GM10266 (cell line): ENCODE results near the gene OPCML.

ENCODE experiments used
- DNase-seq: peaks from one replicate; pipeline ENCODE4 v3.0.0; 2012; ENCODE audit errors: extremely low spot score
- CTCF ChIP-seq: IDR thresholded peaks from 2 replicates; pipeline ENCODE4 v1.5.1; 2012; ENCODE audit warnings: mild to moderate bottlenecking, low read depth; ENCODE audit not compliant: control insufficient read depth, insufficient read depth; ENCODE audit errors: missing control alignments

OPCML gene

DNA sequence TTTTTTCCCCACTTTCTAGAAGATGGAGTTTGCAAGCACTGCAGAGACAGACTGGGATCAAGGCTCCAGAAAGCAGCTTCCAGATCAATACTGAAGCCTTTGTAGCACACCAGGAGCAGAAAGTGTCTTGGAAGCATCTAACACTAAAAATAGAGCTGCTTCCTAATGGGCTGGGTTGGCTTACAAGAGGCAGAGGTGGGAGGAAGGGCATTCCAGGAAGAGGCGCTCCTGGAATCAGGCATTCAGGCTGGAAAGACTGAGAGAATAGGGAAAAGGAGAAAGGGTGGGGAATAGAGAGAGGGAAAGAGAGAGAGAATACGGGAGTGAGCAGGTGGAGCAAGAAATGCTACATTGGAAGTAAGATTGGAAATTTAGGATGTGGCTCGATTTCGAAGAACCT is 395.9 kb downstream of the OPCML start:
- no peak for TF ChIP-seq CTCF
- no peak for DNase-seq

DNA sequence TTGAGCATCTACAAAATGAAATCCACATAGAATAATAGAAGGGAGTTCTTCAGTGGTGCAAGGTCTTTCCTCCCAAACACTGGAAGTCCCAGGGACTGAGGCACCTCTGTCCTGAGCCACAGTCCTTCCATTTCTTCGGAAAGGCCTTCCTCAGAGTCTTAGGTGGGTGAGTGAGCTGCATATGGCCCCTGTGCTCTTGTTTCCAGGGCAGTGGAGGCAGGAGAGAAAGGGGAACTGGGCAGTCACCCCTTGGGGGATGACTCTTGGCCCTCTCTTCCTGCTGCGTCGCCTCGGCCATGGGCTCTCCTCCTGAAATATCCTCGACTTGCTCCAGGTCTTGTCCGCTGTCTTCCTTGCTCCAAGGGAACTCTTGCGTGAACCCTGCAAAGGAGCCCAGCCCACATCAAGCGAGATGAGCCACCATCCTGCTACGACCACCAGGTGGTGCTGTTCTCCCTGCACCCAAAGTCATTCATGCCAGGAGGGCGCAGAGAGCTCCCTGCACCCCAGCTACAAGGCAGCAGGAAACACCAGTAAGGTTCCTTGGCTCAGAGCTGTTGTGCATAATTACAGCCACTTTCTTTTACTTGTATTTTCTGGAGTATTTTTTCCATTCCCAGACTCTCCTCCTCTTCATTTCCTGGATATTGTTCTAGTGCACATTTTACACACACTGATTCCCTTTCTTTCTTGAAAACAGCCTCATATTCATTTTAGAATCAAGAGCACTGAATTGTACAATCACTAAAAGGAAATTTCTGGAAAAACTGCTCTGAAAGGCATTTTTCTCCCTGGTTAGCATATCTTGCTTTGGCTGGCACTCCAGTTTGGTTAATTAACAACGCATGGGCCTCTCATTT is 397.8 kb downstream of the OPCML start:
- TF ChIP-seq CTCF = peak; percentile 86
- peak; percentile 67 for DNase-seq

DNA sequence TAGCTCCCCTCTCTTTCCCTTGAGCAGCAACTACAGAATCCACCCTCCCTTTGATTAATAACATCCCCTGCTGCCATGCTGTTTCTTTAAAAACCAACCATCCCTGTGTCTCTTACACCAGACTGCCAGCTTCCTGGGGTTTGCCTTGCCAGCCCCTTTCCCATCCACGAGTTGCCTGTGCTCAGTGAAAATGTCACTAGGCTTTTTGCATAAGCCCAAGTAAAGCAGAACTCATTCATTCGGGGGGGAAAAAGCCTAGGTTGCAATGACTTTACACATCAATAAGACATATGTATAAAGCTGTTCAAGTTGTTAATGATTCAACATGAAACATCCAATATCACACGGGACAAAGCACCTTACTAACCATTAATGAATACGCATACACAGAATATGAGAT is 398.7 kb downstream of the OPCML start:
- no peak for TF ChIP-seq CTCF
- no peak for DNase-seq

DNA sequence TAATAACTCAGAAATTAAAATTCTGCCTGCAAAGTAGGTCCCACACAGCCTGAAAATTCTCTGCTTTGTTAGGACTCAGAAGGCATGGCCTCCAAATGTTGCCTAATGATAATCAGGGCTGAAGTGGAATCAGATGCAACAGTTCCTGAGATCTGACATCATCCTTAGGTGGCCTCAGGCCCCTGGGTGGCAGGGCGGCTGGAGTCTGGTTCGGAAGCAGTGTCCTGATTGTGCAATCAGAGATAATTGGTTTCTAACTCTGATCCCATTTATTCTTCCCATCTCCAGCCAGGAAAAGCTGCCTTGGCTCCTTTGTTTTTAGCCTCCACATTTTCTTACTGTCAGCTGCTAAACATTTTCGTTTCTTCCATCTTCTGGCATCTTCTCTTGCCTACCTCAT is 399.3 kb downstream of the OPCML start:
- DNase-seq = no peak
- no peak for TF ChIP-seq CTCF

- no peak for TF ChIP-seq CTCF
- no peak for DNase-seq
Observed at GRCh38 chr11:133127741-133128140, 404.6 kb downstream of the OPCML start.

- TF ChIP-seq CTCF = no peak
- no peak for DNase-seq
Observed at GRCh38 chr11:133123796-133124195, 408.5 kb downstream of the OPCML start.

- no peak for TF ChIP-seq CTCF
- no peak for DNase-seq
Observed at GRCh38 chr11:133123366-133123765, 408.9 kb downstream of the OPCML start.
